Gastrocnemius medialis (tissue), 4 donors: ENCODE results near the gene FABP7.

Source experiments
- POLR2A ChIP-seq, 2 donors: fragments of 450-650 bp; IDR thresholded peaks; one replicate each; pipeline ENCODE4 v1.6.1; 2017; ENCODE audit warnings: antibody characterized with exemption in 2 of 2, mild to moderate bottlenecking in 2 of 2, moderate library complexity in 2 of 2
- TF ChIP-seq, protein P1 (sequence below), 5 experiments: fragments of 450-650 bp in 3 of 5; fragments of 200-600 bp in 2 of 5; sonication (generic) in 2 of 5; IDR thresholded peaks in 4 of 5; conservative IDR thresholded peaks in 1 of 5; 1 replicate in 4 of 5; 2 replicates in 1 of 5; pipeline ENCODE4 v1.5.1; 2016 to 2019; ENCODE audit warnings: antibody characterized with exemption in 5 of 5, mild to moderate bottlenecking in 3 of 5, moderate library complexity in 3 of 5

DNA sequence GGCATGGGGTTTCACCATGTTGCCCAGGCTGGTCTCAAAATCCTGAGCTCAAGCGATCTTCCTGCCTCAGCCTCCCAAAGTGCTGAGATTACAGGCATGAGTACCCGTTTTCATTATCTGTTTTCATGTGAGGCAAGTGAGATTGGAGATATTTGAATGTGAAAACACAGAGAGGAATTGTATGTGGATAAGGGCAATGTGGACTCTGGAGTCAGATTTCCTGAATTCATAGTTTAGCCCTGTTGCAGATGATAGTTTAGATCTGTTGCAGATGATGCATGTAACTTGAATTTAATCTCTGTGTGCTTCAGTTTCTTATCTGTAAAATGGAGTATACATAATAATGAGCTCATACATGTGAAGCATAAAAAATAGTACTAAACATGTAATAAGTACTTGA is 13.2 kb downstream of the FABP7 start:
- TF ChIP-seq, protein P1, sequence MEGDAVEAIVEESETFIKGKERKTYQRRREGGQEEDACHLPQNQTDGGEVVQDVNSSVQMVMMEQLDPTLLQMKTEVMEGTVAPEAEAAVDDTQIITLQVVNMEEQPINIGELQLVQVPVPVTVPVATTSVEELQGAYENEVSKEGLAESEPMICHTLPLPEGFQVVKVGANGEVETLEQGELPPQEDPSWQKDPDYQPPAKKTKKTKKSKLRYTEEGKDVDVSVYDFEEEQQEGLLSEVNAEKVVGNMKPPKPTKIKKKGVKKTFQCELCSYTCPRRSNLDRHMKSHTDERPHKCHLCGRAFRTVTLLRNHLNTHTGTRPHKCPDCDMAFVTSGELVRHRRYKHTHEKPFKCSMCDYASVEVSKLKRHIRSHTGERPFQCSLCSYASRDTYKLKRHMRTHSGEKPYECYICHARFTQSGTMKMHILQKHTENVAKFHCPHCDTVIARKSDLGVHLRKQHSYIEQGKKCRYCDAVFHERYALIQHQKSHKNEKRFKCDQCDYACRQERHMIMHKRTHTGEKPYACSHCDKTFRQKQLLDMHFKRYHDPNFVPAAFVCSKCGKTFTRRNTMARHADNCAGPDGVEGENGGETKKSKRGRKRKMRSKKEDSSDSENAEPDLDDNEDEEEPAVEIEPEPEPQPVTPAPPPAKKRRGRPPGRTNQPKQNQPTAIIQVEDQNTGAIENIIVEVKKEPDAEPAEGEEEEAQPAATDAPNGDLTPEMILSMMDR (IDR thresholded peaks at IDR 0.05 in 4 of 5, conservative IDR thresholded peaks at IDR 0.05 in 1 of 5) = no peak
- TF ChIP-seq POLR2A (IDR thresholded peaks at IDR 0.05) = no peak
